ENCODE results near the gene CARS2. TPM values are rescaled to one million over a fixed set of nuclear protein-coding genes. Genes with fewer than 3 reads are reported as not detected.
"Not testable (repeated sequence)": the region's sequence is repeated elsewhere in the genome, so short reads cannot be mapped to it uniquely, and the experiment has no call there.

The CARS2 gene
- polyA plus RNA-seq, 1 donor = 84.9 TPM

GRCh38 chr13:110639935-110640334, 66.0 kb downstream of the CARS2 start:
- no peak for DNase-seq

- DNase-seq = no peak
Measured at GRCh38 chr13:110638814-110639806, 66.8 kb downstream of the CARS2 start.

- DNase-seq = no peak
Measured at GRCh38 chr13:110638257-110638656, 67.7 kb downstream of the CARS2 start.

GRCh38 chr13:110637747-110638146, 68.2 kb downstream of the CARS2 start:
- DNase-seq = no peak

GRCh38 chr13:110637275-110637674, 68.6 kb downstream of the CARS2 start:
- no peak for DNase-seq

- no peak for DNase-seq
Measured at GRCh38 chr13:110636701-110637201, 69.2 kb downstream of the CARS2 start.

- no peak for DNase-seq
Measured at GRCh38 chr13:110636053-110636475, 69.9 kb downstream of the CARS2 start.

- DNase-seq = no peak
Measured at GRCh38 chr13:110635405-110636002, 70.4 kb downstream of the CARS2 start.

- no peak for DNase-seq
Measured at GRCh38 chr13:110634558-110634957, 71.4 kb downstream of the CARS2 start.

GRCh38 chr13:110633776-110634175, 72.1 kb downstream of the CARS2 start:
- DNase-seq = no peak

GRCh38 chr13:110632255-110632654, 73.7 kb downstream of the CARS2 start:
- not testable (repeated sequence) for DNase-seq

- no peak for DNase-seq
Measured at GRCh38 chr13:110630566-110631119, 75.3 kb downstream of the CARS2 start.

- no peak for DNase-seq
Measured at GRCh38 chr13:110629735-110630134, 76.2 kb downstream of the CARS2 start.

- no peak for DNase-seq
Measured at GRCh38 chr13:110628952-110629701, 76.8 kb downstream of the CARS2 start.

GRCh38 chr13:110628477-110628793, 77.5 kb downstream of the CARS2 start:
- no peak for DNase-seq

GRCh38 chr13:110627761-110628476, 78.0 kb downstream of the CARS2 start:
- no peak for DNase-seq

- no peak for DNase-seq
Measured at GRCh38 chr13:110627351-110627750, 78.6 kb downstream of the CARS2 start.

GRCh38 chr13:110626521-110626920, 79.4 kb downstream of the CARS2 start:
- no peak for DNase-seq

GRCh38 chr13:110625771-110626321, 80.1 kb downstream of the CARS2 start:
- no peak for DNase-seq

- DNase-seq = no peak
Measured at GRCh38 chr13:110624766-110625756, 80.9 kb downstream of the CARS2 start.

Data from left kidney (tissue), 2 donors.